ENCODE measurements around the gene NUDCD3.

GRCh38 chr7:44448922-44449583 is 41.4 kb downstream of the NUDCD3 start:
- TF ChIP-seq EZH2 (IDR thresholded peaks at IDR 0.05) (no peak), CTCF (IDR thresholded peaks at IDR 0.05) (no peak)
